GM21423 (cell line): Measurements from ENCODE around the gene GBA2.
A peak's percentile ranks its signal among the peaks of the same experiment; 100 is the strongest.

Experiments used
- ATAC-seq: cut with Tn5 transposase; IDR thresholded peaks from one replicate; pipeline ENCODE4 v1.9.1; 2021; ENCODE audit warnings: mild to moderate bottlenecking, moderate library complexity; ENCODE audit not compliant: unreplicated experiment

GBA2 gene

DNA sequence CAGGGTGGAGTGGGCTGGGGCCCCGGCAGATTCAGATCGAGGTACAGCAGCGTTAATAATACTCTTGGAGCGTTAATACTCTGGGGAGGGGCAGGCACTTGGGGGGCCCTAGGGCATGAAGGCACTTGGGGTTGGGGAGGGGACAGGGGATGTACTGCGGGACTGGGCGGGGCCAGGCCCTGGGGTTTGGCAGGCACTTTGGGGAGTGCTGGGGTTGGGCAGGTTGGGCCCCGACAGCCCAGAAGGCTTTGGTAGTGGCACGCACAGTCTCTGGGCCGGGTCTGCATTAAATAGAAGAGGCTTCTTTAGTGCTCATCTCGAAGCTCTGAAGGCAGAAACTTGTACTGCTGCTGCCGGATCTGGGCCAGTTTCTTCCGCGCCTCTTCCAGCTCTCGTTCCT lies 51.5 kb downstream of the GBA2 start:
- ATAC-seq = no peak

DNA sequence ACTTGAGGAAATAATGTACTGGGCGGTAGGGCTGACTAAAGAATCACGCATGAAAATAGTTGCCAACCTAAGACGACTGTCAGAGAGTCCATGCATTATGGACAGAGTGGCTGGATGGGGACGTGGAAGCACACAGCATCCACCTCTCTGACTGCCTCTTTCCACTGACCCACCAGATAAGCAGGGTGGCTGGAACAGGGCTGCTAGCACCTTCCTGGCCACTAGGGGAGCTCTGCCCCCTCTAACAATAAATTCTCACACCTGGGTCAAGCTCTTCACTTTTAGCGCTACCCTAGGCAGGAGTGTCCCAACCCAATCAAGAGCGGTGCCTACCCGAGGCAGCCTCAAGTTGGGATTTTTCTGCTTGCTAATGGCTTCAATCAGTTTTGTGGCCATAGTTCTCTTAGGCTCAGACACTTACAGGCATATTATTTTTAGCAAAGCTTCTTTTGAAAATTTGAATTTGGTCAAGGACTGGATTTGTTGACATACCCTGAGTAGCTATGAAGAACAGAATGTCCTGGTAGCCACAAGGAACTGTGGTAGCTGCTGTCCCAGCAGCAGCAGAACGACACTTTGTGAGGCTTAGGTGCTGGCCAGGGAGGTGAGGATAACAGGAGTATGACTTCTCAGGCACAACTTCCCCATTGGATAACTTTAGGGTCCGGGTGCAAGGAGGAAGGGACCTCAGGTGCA lies 52.4 kb downstream of the GBA2 start:
- peak; percentile 77 for ATAC-seq

DNA sequence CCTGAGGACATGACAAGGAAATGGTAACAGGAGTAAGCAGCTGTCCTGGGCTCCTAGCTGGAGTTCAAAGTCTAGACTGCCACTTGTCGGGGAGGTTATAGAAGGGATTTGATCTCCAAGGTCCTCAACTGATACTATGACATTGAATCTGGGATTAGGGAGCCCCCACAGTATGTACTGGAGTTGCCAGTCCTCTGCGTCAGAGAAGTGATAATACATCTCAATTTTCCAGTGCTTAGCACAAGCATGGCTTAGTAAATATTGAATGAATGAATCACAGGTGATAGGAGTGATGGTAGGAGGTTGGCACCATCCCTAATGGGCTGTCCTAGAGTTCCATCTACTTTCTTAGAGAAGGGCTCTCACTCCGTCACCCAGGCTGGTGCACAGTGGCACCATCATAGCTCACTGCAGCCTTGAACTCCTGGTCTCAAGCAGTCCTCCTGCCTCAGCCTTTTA lies 53.1 kb downstream of the GBA2 start:
- ATAC-seq = no peak

DNA sequence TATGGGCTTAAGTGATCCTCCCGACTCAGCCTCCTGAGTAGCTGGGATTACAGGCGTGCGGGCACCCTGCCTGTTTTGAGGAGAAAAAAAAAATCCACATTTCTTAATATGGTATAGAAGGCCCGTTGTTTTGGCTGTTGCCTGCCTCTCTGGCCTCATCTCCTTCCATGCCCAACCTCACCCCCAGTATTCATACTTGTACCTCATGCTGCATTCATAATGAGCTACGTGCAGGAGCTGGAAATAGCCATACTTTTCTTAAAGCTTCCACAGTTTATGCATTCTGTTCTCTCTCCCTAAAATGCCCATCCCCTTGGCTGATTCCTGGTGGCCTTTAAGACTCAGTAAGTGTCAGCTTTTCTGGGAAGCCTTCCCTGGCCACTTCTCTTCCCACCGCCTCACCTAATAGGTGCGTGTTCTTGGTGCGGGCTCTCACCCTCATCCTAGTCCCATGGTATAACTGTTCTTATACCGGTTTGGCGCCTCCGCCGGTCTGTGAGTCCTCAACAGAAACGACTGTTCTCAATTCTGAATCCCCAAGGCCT lies 57.2 kb downstream of the GBA2 start:
- no peak for ATAC-seq

DNA sequence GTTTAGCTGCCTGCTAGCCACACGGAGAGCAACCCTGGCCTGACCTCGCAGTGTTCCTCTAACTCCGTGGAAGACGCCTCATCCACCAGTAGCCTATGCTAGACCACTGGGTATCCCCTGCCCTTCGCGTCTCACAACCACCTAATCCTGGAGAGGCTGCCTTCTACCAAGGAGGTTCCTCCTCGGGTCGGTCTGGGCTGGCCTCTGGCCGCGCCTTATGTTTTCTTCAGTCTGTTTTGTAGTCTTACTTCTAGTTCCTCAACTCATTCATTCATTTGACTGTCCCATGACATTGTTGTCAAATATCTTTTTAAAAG lies 57.7 kb downstream of the GBA2 start:
- no peak for ATAC-seq

DNA sequence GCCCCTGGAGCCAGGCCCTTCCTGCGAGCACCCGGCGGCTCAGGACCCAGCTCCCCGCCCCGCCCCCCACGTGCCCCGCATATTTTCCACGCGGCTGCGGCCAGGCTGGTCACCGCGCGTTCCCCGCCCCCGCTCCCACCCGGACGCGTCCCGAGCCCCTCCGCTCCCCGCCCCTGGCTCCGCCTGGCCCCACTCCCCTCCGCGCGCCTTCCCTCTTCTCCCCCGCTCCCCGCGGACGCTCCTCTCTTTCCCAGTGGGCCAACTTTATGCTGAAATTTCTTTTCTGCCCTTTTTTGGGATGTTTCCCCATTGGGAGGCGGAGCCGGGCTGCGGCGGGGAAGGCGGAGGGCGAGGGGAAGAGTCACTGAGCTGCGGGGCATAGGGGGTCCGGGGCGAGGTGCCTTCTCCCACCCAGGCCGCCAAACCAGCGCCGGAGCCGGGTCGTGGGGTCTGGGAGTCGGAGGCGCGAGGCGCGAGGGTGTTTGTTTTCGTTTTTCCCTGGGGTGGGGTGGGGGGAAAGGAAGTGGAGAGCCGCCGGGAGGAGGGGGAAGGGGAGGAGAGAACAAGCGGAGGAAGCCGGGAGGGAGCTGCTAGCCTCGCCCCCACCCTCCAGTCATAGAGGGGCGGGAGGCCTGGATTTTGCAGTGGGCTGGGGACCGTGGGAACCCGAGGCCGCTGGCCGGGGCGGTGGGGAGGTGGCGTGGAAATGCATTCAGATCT lies 58.3 kb downstream of the GBA2 start:
- ATAC-seq = no peak

DNA sequence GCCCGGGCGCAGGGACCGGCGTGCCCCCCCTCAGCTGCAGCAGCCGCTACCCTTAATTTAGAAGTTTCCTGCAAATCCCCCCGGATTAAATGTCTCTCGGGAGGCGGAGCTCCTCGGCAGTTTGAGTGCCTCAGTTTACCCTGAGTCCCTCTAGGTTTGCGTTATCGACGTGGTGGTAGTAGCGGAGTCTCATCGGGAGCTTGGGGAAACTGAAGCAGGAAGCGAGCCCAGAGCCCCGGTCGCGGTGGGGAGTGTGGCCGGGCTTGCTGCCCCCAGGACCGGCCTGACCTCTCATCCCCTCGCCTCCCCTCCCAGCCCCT lies 58.8 kb downstream of the GBA2 start:
- ATAC-seq = no peak

DNA sequence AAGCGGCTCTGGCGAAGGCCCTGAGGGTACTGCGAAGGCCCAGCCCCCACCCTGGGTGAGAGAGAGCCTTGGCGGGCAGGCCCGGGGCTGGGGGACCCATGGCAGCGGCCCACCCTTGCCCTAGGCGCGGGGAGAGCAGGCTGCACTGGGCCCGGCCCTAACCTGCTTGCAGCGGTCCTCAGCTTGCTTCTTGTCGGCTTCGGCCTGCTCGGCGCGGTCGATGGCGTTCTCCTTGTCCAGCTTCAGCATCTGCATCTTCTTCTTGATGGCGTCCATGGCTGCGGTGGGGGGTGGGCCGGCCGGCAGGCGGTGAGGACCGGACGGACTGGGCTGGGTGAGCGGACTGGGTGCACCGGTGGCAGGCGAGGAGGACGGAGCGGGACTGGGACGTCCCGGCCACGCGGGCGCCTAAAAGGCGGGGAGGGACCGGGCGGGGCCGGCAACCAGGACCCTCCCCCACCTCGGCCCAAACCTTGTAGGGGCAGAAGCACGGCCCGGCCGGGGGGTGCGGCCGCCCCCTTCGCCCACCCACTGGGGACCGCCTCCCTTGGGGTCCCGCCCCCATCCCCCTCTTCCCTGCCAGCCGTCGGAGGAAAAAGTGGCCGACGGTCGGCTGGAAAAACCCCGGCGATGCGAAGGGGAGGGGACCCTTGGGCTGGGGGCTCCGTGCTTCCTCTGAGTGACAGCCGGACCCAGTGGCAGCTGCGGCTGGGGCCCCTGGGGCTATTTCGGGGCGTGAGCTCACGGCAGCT lies 59.3 kb downstream of the GBA2 start, which contains the start of gene TPM2:
Gene TPM2, minus strand, starts transcription at position 384 of the 752 bp plus-strand sequence. Its CDS starts 108 bp downstream, at position 276.
- ATAC-seq = no peak

DNA sequence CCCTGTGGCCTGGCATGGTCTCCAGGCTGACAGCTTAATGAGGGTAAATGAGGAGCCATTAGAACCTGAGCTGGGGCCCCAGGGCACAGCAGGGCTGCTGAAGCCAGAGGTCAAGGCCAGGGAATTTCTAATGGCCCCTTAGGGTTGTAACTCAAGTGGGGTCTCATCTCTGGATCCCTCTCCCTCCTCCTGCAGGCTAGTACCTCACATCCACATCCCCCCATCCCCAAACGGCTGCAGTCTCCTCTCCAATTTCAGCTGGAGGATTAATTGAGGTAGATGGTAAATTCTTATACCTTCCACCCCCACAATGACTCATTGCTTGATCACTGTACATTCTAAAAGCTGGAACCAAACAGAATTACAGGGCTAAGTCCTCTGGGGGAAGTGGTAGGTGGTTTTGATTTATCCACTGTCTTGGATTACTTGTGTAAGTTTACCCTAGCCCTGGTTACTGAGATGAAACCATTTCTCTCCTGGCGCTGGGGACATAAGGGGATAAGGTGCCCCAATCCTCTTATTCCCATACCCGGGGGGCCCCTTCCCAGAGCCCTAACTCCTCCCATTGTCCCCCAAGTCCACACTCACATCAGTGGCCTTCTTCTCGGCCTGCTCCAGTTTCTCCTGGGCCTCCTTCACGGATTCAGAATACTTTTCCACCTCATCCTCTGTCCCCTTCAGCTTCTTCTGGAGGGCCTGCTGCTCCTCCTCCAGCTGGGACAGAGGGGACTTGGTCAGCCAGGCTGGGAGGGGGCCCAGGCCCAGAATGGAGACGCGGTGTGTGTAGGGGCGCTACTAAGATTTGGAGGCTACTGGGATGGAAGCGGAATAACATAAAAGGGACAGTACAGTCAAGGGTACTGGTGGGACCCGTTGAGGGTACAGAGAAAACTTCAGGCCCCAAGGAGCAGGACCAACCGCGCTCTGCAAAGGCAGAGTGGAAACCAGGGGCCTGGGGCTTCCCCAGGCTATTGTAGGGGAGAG lies 60.2 kb downstream of the GBA2 start:
- ATAC-seq = no peak

DNA sequence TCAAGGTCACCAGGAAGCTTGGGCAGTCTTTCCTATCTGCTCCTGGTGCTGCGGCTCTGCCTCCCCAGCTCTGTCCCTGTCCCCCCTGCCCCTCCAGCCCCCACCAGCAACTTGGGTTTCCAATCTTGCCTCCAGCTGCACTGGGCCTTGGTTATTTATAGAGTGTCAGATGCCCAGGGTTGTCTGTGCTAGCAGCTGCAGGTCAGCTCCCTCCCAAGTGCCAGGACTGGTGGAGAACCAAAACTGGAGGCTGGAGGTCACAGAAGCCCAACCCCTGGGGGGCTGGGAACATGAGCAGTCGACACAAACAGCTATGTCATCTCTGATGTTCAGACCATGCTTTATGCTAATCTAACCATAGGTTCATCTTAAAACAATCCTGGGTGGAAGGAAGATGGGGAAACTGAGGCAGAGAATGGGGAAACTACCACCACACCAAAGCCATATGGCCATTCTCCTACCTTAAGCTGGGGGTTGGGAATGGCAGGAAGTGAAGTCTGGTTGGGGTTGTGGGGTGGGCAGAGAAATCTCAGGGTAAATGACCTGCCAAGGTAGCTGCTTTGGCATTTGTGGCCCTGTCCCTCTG lies 61.0 kb downstream of the GBA2 start:
- no peak for ATAC-seq

DNA sequence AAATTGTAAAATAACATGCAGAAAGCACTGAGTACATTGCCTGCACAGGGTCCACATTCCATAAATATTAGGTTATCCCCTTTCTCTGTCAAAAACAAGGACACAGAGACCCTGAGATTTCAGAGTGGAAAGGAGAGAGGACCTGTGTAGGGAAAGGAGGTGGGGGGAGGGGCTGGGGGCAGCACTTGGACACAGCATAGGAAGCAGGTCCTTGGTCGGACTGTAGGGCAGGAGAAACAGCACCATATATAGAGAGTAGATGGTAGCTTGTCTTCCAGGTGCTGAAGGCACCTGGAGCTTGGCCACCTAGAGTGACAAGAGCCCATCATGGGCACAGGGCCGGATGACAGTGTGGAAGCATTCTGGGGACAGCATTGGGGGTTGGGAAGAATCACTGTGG lies 61.7 kb downstream of the GBA2 start:
- ATAC-seq = no peak
